DOHH2 (cell line): Measurements from ENCODE around the gene HBG2.

Experiments used
- H3F3A ChIP-seq: fragments of 200-600 bp; sonication (generic), shearing (Covaris generic); 2 replicates; pipeline ENCODE4 v1.6.0; 2016; ENCODE audit warnings: antibody characterized with exemption, mild to moderate bottlenecking; ENCODE audit not compliant: control insufficient read depth, insufficient read depth
- H3K27ac ChIP-seq: fragments of 200-600 bp; sonication (generic); 2 replicates; pipeline ENCODE4 v1.5.1; 2014; ENCODE audit warnings: low read depth, mild to moderate bottlenecking, low read length, moderate library complexity
- H3K27me3 ChIP-seq: fragments of 200-600 bp; sonication (generic); 2 replicates; pipeline ENCODE4 v1.6.1; 2014; ENCODE audit warnings: mild to moderate bottlenecking, low read length, mixed read lengths; ENCODE audit not compliant: control insufficient read depth
- H3K36me3 ChIP-seq: fragments of 200-600 bp; sonication (generic); 2 replicates; pipeline ENCODE4 v1.6.1; 2014; ENCODE audit warnings: mild to moderate bottlenecking, low read length, moderate library complexity, mixed read lengths; ENCODE audit not compliant: control insufficient read depth
- H3K4me1 ChIP-seq: fragments of 200-600 bp; sonication (generic); 2 replicates; pipeline ENCODE4 v1.6.1; 2014; ENCODE audit warnings: mild to moderate bottlenecking, low read length, mixed read lengths; ENCODE audit not compliant: control insufficient read depth
- H3K4me2 ChIP-seq: fragments of 200-600 bp; sonication (generic); 2 replicates; pipeline ENCODE4 v1.6.0; 2014; ENCODE audit warnings: mild to moderate bottlenecking, low read length, moderate library complexity
- H3K4me3 ChIP-seq: fragments of 200-600 bp; sonication (generic); 2 replicates; pipeline ENCODE4 v1.5.1; 2014; ENCODE audit warnings: mild to moderate bottlenecking, low read length, mixed read lengths
- H3K79me2 ChIP-seq: fragments of 200-600 bp; sonication (generic); 2 replicates; pipeline ENCODE4 v1.6.1; 2014; ENCODE audit warnings: mild to moderate bottlenecking, low read length, mixed read lengths; ENCODE audit not compliant: control insufficient read depth
- H3K9me2 ChIP-seq: fragments of 200-600 bp; sonication (generic); replicated peaks from 2 replicates; pipeline ENCODE4 v1.6.1; 2014; ENCODE audit warnings: mild to moderate bottlenecking, low read length, mixed read lengths; ENCODE audit not compliant: control insufficient read depth
- H3K9me3 ChIP-seq: fragments of 200-600 bp; sonication (generic); 2 replicates; pipeline ENCODE4 v1.6.1; 2014; ENCODE audit warnings: antibody characterized with exemption, low read length, mixed read lengths; ENCODE audit not compliant: control insufficient read depth, insufficient read depth
- H4K20me1 ChIP-seq: fragments of 200-600 bp; sonication (generic); 2 replicates; pipeline ENCODE4 v1.6.0; 2014; ENCODE audit warnings: low read depth, mild to moderate bottlenecking, antibody characterized with exemption, low read length, moderate library complexity; ENCODE audit not compliant: control insufficient read depth, insufficient read depth
- EZH2phosphoT487 ChIP-seq: fragments of 200-600 bp; sonication (generic); IDR thresholded peaks from 2 replicates; pipeline ENCODE4 v1.6.1; 2017; ENCODE audit warnings: borderline replicate concordance, mild to moderate bottlenecking, antibody characterized with exemption, low read length, moderate library complexity, mixed read lengths
- TF ChIP-seq, protein P1 (sequence below): fragments of 200-600 bp; sonication (generic); IDR thresholded peaks from one replicate; pipeline ENCODE4 v1.5.1; 2014; ENCODE audit warnings: antibody characterized with exemption, mild to moderate bottlenecking, low read depth, low read length; ENCODE audit not compliant: poor library complexity, severe bottlenecking

HBG2 gene

DNA sequence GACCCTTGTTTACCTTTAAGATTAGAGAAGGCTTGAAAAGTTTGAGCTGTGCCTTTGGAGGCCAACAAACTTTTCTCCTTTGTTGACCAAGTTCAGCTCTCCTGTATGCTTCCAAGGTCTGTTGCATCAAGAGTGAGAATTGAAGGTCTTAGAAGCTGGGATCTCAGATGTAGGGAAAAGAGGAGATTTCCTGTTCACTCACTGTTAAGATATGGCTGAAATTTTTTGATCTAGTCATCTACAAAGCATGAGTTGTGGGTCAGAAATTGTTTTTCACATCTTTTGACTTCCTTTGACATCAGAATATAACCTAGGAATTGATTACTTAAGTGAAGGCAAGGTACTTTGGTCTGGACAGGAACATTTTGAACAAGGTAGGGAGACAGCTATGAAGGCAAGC lies 35.1 kb upstream of the HBG2 start:
- H3K27ac ChIP-seq = no peak overlapping the region
- H3K4me2 ChIP-seq = no peak overlapping the region
- no peaks in the 10 kb centered on the region for H3K9me3 ChIP-seq
- H3K4me3 ChIP-seq = no peak overlapping the region
- H3F3A ChIP-seq = no peaks in the 10 kb centered on the region
- TF ChIP-seq, protein P1, sequence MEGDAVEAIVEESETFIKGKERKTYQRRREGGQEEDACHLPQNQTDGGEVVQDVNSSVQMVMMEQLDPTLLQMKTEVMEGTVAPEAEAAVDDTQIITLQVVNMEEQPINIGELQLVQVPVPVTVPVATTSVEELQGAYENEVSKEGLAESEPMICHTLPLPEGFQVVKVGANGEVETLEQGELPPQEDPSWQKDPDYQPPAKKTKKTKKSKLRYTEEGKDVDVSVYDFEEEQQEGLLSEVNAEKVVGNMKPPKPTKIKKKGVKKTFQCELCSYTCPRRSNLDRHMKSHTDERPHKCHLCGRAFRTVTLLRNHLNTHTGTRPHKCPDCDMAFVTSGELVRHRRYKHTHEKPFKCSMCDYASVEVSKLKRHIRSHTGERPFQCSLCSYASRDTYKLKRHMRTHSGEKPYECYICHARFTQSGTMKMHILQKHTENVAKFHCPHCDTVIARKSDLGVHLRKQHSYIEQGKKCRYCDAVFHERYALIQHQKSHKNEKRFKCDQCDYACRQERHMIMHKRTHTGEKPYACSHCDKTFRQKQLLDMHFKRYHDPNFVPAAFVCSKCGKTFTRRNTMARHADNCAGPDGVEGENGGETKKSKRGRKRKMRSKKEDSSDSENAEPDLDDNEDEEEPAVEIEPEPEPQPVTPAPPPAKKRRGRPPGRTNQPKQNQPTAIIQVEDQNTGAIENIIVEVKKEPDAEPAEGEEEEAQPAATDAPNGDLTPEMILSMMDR = no peak
- TF ChIP-seq EZH2phosphoT487 = no peak
- H4K20me1 ChIP-seq = no peaks in the 10 kb centered on the region
- no peaks in the 10 kb centered on the region for H3K36me3 ChIP-seq
- no peaks in the 10 kb centered on the region for H3K79me2 ChIP-seq
- no peaks in the 10 kb centered on the region for H3K4me1 ChIP-seq
- H3K27me3 ChIP-seq = no peaks in the 10 kb centered on the region
- no peaks in the 10 kb centered on the region for H3K9me2 ChIP-seq

- Histone ChIP-seq H3K4me3 (no peak overlapping the region), H4K20me1 (no peaks in the 10 kb centered on the region), H3F3A (no peaks in the 10 kb centered on the region), H3K27ac (no peak overlapping the region), H3K4me2 (no peak overlapping the region), H3K9me3 (no peaks in the 10 kb centered on the region), H3K79me2 (no peaks in the 10 kb centered on the region), H3K27me3 (no peaks in the 10 kb centered on the region), H3K4me1 (no peaks in the 10 kb centered on the region), H3K36me3 (no peaks in the 10 kb centered on the region), H3K9me2 (no peaks in the 10 kb centered on the region)
- no peak for TF ChIP-seq EZH2phosphoT487
- TF ChIP-seq, protein P1 = no peak
Measured at GRCh38 chr11:5288906-5289550, 34.4 kb upstream of the HBG2 start.

- Histone ChIP-seq H3K4me3 (no peak overlapping the region), H3K9me2 (no peaks in the 10 kb centered on the region), H3K27ac (no peak overlapping the region), H3K4me1 (no peaks in the 10 kb centered on the region), H3K79me2 (no peaks in the 10 kb centered on the region), H3K4me2 (no peak overlapping the region), H3K9me3 (no peaks in the 10 kb centered on the region), H3K27me3 (no peaks in the 10 kb centered on the region), H3K36me3 (no peaks in the 10 kb centered on the region), H3F3A (no peaks in the 10 kb centered on the region), H4K20me1 (no peaks in the 10 kb centered on the region)
- TF ChIP-seq, protein P1 = no peak
- TF ChIP-seq EZH2phosphoT487 = no peak
Measured at GRCh38 chr11:5288108-5288905, 33.7 kb upstream of the HBG2 start.
